Measurements from ENCODE around the gene FKBP5. TPM values are rescaled to one million over a fixed set of nuclear protein-coding genes. Genes with fewer than 3 reads are reported as not detected.

FKBP5 gene
- total and polyA plus RNA-seq, 7 donors: 52.9 to 326 (median 200) TPM

DNA sequence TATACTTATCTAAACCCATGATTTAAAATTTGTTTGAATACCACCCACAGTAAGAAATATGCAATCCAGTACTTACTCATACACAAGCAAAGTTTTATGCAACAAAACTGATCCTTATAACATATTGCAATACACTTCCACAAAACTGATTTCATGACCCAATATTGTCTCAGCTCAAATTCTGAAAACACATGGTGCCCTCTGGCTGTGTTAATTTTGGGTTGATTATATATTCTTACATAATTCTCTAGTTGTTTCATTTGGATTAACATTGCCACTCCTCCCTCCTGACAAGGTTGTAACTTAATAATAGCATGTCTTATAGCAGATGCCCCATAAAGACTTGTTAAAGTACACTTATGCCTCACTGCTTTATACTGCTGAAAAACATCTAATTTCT lies 103.1 kb downstream of the FKBP5 start:
- peaks cover 8 to 84% (median 44%) of the 10 kb centered on the region in 4 donors for H3K36me3 ChIP-seq
- DNase-seq: no peak
- H3K4me1 ChIP-seq: peaks cover 0 to 72% (median 59%) of the 10 kb centered on the region in 4 donors
- H3K27ac ChIP-seq: peak overlapping the region; percentile 57 to 94 (median 77)
- no peak overlapping the region for H3K4me3 ChIP-seq
- TF ChIP-seq, protein P1, sequence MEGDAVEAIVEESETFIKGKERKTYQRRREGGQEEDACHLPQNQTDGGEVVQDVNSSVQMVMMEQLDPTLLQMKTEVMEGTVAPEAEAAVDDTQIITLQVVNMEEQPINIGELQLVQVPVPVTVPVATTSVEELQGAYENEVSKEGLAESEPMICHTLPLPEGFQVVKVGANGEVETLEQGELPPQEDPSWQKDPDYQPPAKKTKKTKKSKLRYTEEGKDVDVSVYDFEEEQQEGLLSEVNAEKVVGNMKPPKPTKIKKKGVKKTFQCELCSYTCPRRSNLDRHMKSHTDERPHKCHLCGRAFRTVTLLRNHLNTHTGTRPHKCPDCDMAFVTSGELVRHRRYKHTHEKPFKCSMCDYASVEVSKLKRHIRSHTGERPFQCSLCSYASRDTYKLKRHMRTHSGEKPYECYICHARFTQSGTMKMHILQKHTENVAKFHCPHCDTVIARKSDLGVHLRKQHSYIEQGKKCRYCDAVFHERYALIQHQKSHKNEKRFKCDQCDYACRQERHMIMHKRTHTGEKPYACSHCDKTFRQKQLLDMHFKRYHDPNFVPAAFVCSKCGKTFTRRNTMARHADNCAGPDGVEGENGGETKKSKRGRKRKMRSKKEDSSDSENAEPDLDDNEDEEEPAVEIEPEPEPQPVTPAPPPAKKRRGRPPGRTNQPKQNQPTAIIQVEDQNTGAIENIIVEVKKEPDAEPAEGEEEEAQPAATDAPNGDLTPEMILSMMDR (IDR thresholded peaks at IDR 0.05): no peak
- TF ChIP-seq POLR2AphosphoS5 (IDR thresholded peaks at IDR 0.05): peak in 1 of 4 donors; percentile 24
- H3K27me3 ChIP-seq: no peaks in the 10 kb centered on the region
- intact Hi-C loops (cut with DNase I): loop anchor here (2.0 kb wide), 2 partner anchors 17 to 63 kb away; no protein-coding TSS in a partner anchor
- no peaks in the 10 kb centered on the region for H3K9me3 ChIP-seq

DNA sequence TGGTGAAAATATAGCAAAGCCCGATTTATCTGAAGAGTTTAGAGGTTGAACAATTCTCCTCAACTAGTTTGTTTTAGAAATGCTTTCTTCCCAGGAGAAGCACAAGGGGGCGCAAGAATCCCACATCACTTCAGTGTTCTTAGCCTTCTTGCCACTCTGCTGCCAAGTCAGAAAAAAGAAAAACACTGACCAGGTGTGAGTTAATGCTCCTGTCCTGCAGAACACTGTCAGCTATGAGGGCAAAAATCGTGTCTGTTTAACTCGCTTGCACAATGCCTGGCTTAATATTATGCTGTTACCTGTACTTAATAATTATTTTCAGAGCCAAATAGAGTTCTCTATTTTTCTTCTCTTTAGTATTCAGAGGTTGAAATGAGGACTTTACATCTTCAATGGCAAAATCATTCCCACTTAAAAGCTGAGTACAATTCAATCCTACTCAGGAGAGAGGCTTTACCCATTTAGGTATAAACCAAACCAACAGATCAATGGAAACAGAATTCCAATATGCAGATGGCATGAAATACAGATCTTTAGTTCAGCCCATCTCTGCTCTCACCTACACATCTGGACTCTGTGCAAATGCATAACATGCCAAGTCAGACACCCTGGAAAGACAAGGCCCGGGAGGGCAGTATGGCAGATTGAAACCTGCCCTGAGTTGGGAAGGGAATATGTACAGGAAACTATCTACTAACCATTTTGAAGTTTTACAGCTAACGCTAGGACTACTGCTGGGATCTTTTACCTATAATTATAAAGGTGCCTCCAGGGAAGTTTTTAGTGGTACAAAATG lies 104.6 kb downstream of the FKBP5 start:
- Histone ChIP-seq H3K36me3 (peaks cover 8 to 83% (median 36%) of the 10 kb centered on the region in 4 donors), H3K27ac (peak overlapping the region; percentile 44 to 94 (median 77)), H3K4me1 (peaks cover 0 to 57% (median 43%) of the 10 kb centered on the region in 4 donors), H3K27me3 (no peaks in the 10 kb centered on the region), H3K4me3 (no peak overlapping the region), H3K9me3 (no peaks in the 10 kb centered on the region)
- TF ChIP-seq, protein P1 (IDR thresholded peaks at IDR 0.05): peak; percentile 75 to 86 (median 77)
- TF ChIP-seq POLR2AphosphoS5 (IDR thresholded peaks at IDR 0.05) (peak; percentile 25 to 65 (median 44)), EP300 (IDR thresholded peaks at IDR 0.05) (no peak), POLR2A (IDR thresholded peaks at IDR 0.05) (no peak)
- intact Hi-C loops (cut with DNase I): loop anchor here (1.0 to 5.0 kb wide), 4 partner anchors 38 to 152 kb away; partner anchors contain the start of gene FKBP5
- WGBS, 2 donors: 19 to 31% methylated on average over 6 of the region's 6 CpGs
- peak; percentile 89 for DNase-seq

DNA sequence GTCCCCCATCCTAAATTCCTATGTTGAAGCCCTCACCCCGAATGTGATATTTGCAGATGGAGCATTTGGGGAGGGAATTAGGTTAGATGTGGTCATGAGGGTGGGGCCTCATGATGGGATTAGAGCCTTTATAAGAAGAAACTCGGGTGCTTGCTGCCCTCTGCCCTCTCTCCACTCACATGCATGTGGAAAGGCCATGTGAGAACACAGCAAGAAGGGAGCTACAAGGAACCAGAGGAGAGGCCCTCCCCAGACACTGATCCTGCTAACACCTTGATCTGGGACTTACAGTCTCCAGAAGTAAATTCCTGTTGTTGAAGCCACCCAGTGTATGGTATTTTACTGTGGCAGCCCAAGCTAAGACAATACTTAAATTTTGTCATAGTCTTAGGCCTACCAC lies 106.4 kb downstream of the FKBP5 start:
- Histone ChIP-seq H3K36me3 (peaks cover 12 to 85% (median 42%) of the 10 kb centered on the region in 4 donors), H3K27ac (peak overlapping the region in 2 of 4 donors; percentile 0 to 94), H3K4me1 (peaks cover 0 to 39% (median 30%) of the 10 kb centered on the region in 4 donors), H3K27me3 (no peaks in the 10 kb centered on the region), H3K4me3 (no peak overlapping the region), H3K9me3 (no peaks in the 10 kb centered on the region)
- 57 to 70% methylated on average over 2 of the region's 2 CpGs for WGBS, 2 donors
- no peak for DNase-seq
- TF ChIP-seq POLR2A (IDR thresholded peaks at IDR 0.05) (no peak), EP300 (IDR thresholded peaks at IDR 0.05) (no peak), POLR2AphosphoS5 (IDR thresholded peaks at IDR 0.05) (no peak)
- TF ChIP-seq, protein P1 (IDR thresholded peaks at IDR 0.05): no peak
- intact Hi-C loops (cut with DNase I): loop anchor here (5.0 kb wide), 2 partner anchors 40 to 105 kb away; partner anchors contain the start of gene FKBP5

DNA sequence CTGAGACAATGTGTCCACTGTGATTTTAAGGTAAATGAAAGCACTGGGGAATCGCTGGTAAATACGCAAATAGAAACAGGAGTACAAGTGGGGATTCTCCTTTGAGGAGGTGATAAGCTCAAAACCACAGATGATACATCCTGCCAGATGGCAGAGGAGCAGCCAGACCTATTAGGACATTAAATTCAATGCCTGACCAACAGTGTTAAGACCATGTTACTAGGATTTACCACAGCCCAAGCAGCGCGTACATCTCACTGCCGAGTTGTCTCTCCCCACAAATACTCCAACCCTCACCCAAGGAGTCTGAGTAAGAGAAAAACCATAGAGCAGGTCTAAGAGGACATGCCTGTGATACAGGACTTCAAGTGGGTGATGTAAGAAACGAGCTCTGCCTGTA lies 107.1 kb downstream of the FKBP5 start:
- intact Hi-C loops (cut with DNase I): loop anchor here (5.0 kb wide), 2 partner anchors 41 to 106 kb away; partner anchors contain the start of gene FKBP5
- peak overlapping the region in 1 of 4 donors; percentile 94 for H3K27ac ChIP-seq
- WGBS, 2 donors: 88 to 95% methylated on average over 6 of the region's 6 CpGs

More for the DNA sequence above, 107.1 kb downstream of the FKBP5 start:
- H3K27me3 ChIP-seq: no peaks in the 10 kb centered on the region
- H3K4me1 ChIP-seq: peaks cover 0 to 32% (median 23%) of the 10 kb centered on the region in 4 donors
- no peaks in the 10 kb centered on the region for H3K9me3 ChIP-seq
- H3K4me3 ChIP-seq: no peak overlapping the region
- H3K36me3 ChIP-seq: peaks cover 18 to 85% (median 39%) of the 10 kb centered on the region in 4 donors
- DNase-seq: no peak
- TF ChIP-seq, protein P1 (IDR thresholded peaks at IDR 0.05): no peak
- no peak for TF ChIP-seq POLR2AphosphoS5 (IDR thresholded peaks at IDR 0.05)
- TF ChIP-seq EP300 (IDR thresholded peaks at IDR 0.05): no peak
- no peak for TF ChIP-seq POLR2A (IDR thresholded peaks at IDR 0.05)
